H1 (cell line): Measurements from ENCODE around the gene GSG1L2. TPM values are rescaled to one million over a fixed set of nuclear protein-coding genes. Genes with fewer than 3 reads are reported as not detected.

ENCODE experiments used
- CTCF ChIA-PET: fragments of 300-600 bp; sonication (Branson Sonifier 250); formaldehyde crosslinking; loops from one replicate; lab custom pipeline; 2021; ENCODE audit not compliant: partially characterized antibody; lab: Charles Lee
- POLR2A ChIA-PET: fragments of 300-600 bp; sonication (Branson Sonifier 250); formaldehyde crosslinking; loops from one replicate; lab custom pipeline; 2021; ENCODE audit warnings: inconsistent platforms; ENCODE audit not compliant: partially characterized antibody; lab: Charles Lee
- DNase-seq, 2 experiments: peaks; one replicate each; pipeline versions ENCODE4 v3.0.0 to v3.0.0-alpha.2; 2010 to 2022; ENCODE audit warnings: low spot score in 2 of 2, low read depth in 1 of 2, mixed read lengths in 1 of 2
- FAIRE-seq: peaks from 2 replicates; lab custom pipeline; 2011; peaks lifted over from hg19 to GRCh38; lab: Jason Lieb, UNC
- H2AFZ ChIP-seq: 2 replicates; pipeline ENCODE4 v1.8.1; 2012; ENCODE audit warnings: low read length, inconsistent platforms
- H2AK5ac ChIP-seq: 2 replicates; pipeline ENCODE4 v1.6.1; 2013; ENCODE audit warnings: low read depth, low read length
- H2BK120ac ChIP-seq: replicated peaks from 2 replicates; pipeline ENCODE3; 2013; ENCODE audit warnings: low read depth, low read length, inconsistent platforms
- H2BK12ac ChIP-seq: 2 replicates; pipeline ENCODE4 v1.6.1; 2013; ENCODE audit warnings: low read depth, low read length
- H2BK15ac ChIP-seq: 2 replicates; pipeline ENCODE4 v1.6.1; 2013; ENCODE audit warnings: low read length
- H2BK20ac ChIP-seq: 2 replicates; pipeline ENCODE4 v1.6.1; 2013; ENCODE audit warnings: low read length
- H2BK5ac ChIP-seq: 2 replicates; pipeline ENCODE4 v1.6.1; 2013; ENCODE audit warnings: low read depth, low read length
- H3K14ac ChIP-seq: 2 replicates; pipeline ENCODE4 v1.6.1; 2013; ENCODE audit warnings: inconsistent platforms; ENCODE audit not compliant: insufficient read length
- H3K18ac ChIP-seq: 2 replicates; pipeline ENCODE4 v1.6.1; 2013; ENCODE audit warnings: low read length; ENCODE audit errors: extremely low read depth
- H3K23ac ChIP-seq: 2 replicates; pipeline ENCODE4 v1.6.1; 2013; ENCODE audit warnings: inconsistent platforms; ENCODE audit not compliant: insufficient read length
- H3K23me2 ChIP-seq: 2 replicates; pipeline ENCODE4 v1.6.1; 2013; ENCODE audit warnings: low read depth, low read length
- H3K27ac ChIP-seq: 2 replicates; pipeline ENCODE4 v1.6.1; 2011; ENCODE audit warnings: low read depth, low read length, inconsistent platforms
- H3K27me3 ChIP-seq, 4 experiments: replicated peaks in 1 of 4; 1 replicate in 1 of 4; 2 replicates in 3 of 4; pipeline versions ENCODE4 v1.6.1 to v1.8.1; 2011 to 2013; ENCODE audit warnings: low read length in 3 of 4, mild to moderate bottlenecking in 3 of 4, inconsistent platforms in 2 of 4, mixed read lengths in 2 of 4, moderate library complexity in 1 of 4; ENCODE audit not compliant: control insufficient read depth in 3 of 4, insufficient read depth in 3 of 4; ENCODE audit errors: extremely low read depth in 1 of 4
- H3K36me3 ChIP-seq, 4 experiments: 2 replicates each; pipeline versions ENCODE4 v1.6.1 to v1.8.1; 2011 to 2013; ENCODE audit warnings: mild to moderate bottlenecking in 4 of 4, low read length in 3 of 4, moderate library complexity in 2 of 4, control low read depth in 1 of 4, inconsistent platforms in 1 of 4; ENCODE audit not compliant: insufficient read depth in 4 of 4, control insufficient read depth in 2 of 4
- H3K4ac ChIP-seq: replicated peaks from 2 replicates; pipeline ENCODE3; 2013; ENCODE audit warnings: low read length, low read depth, mixed read lengths, inconsistent platforms; ENCODE audit not compliant: insufficient read length
- H3K4me1 ChIP-seq, 4 experiments: replicated peaks in 1 of 4; 1 replicate in 1 of 4; 2 replicates in 3 of 4; pipeline versions ENCODE4 v1.6.1 to v1.8.1; 2011 to 2013; ENCODE audit warnings: low read length in 3 of 4, inconsistent platforms in 2 of 4, mixed read lengths in 1 of 4; ENCODE audit not compliant: insufficient read depth in 4 of 4, control insufficient read depth in 3 of 4
- H3K4me2 ChIP-seq, 2 experiments: 2 replicates each; pipeline versions ENCODE4 v1.6.1 to v1.8.1; 2011 to 2013; ENCODE audit warnings: low read depth in 2 of 2, low read length in 2 of 2, control low read depth in 1 of 2, inconsistent platforms in 1 of 2, mild to moderate bottlenecking in 1 of 2; ENCODE audit not compliant: insufficient read depth in 1 of 2
- H3K4me3 ChIP-seq, 4 experiments: fragments of 200-600, 300-600 bp in 1 of 4; sonication (generic), shearing (Covaris generic), sonication (Bioruptor Twin) in 1 of 4; 2 replicates each; pipeline versions ENCODE4 v1.5.1 to v1.8.1; 2011 to 2016; ENCODE audit warnings: low read length in 4 of 4, low read depth in 3 of 4, control low read depth in 2 of 4, inconsistent platforms in 2 of 4, mild to moderate bottlenecking in 2 of 4, mixed read lengths in 1 of 4, moderate library complexity in 1 of 4; ENCODE audit not compliant: insufficient read depth in 2 of 4; ENCODE audit errors: extremely low read depth in 1 of 4
- H3K56ac ChIP-seq: replicated peaks from 2 replicates; pipeline ENCODE3; 2013; ENCODE audit warnings: low read depth, mild to moderate bottlenecking, mixed read lengths, low read length, inconsistent platforms; ENCODE audit not compliant: insufficient read length
- H3K79me1 ChIP-seq: 2 replicates; pipeline ENCODE4 v1.6.1; 2013; ENCODE audit warnings: low read depth, low read length, control low read depth
- H3K79me2 ChIP-seq, 2 experiments: 2 replicates each; pipeline versions ENCODE4 v1.6.1 to v1.8.1; 2012 to 2013; ENCODE audit warnings: low read length in 2 of 2, mild to moderate bottlenecking in 2 of 2, inconsistent platforms in 1 of 2; ENCODE audit not compliant: insufficient read depth in 2 of 2, control insufficient read depth in 1 of 2
- H3K9ac ChIP-seq, 4 experiments: replicated peaks in 1 of 4; 1 replicate in 1 of 4; 2 replicates in 3 of 4; pipeline versions ENCODE4 v1.6.1 to v1.8.1; 2011 to 2013; ENCODE audit warnings: low read depth in 3 of 4, low read length in 3 of 4, control low read depth in 2 of 4, mild to moderate bottlenecking in 2 of 4, moderate library complexity in 2 of 4, inconsistent platforms in 1 of 4; ENCODE audit errors: extremely low read depth in 1 of 4
- H3K9me3 ChIP-seq, 2 experiments: 2 replicates each; pipeline versions ENCODE4 v1.6.1 to v1.8.1; 2012 to 2013; ENCODE audit warnings: mild to moderate bottlenecking in 2 of 2, moderate library complexity in 2 of 2, control low read depth in 1 of 2, inconsistent platforms in 1 of 2, low read depth in 1 of 2, low read length in 1 of 2, mixed read lengths in 1 of 2; ENCODE audit not compliant: insufficient read depth in 2 of 2
- H4K20me1 ChIP-seq, 2 experiments: replicated peaks in 1 of 2; 2 replicates each; pipeline versions ENCODE3 to v1.8.1; 2011 to 2013; ENCODE audit warnings: inconsistent platforms in 2 of 2, low read length in 2 of 2, mild to moderate bottlenecking in 1 of 2; ENCODE audit not compliant: insufficient read depth in 2 of 2, control insufficient read depth in 1 of 2
- H4K5ac ChIP-seq: 2 replicates; pipeline ENCODE4 v1.6.1; 2013; ENCODE audit warnings: low read length, low read depth, mixed read lengths, inconsistent platforms; ENCODE audit not compliant: insufficient read length
- H4K8ac ChIP-seq: 2 replicates; pipeline ENCODE4 v1.8.0; 2013; ENCODE audit warnings: mild to moderate bottlenecking, moderate library complexity, low read length, inconsistent platforms; ENCODE audit not compliant: insufficient read depth; ENCODE audit errors: extremely low read depth
- H4K91ac ChIP-seq: replicated peaks from 2 replicates; pipeline ENCODE3; 2013; ENCODE audit warnings: low read length, mixed read lengths, inconsistent platforms; ENCODE audit not compliant: insufficient read length
- GABPA ChIP-seq: IDR thresholded peaks from 2 replicates; pipeline ENCODE4 v1.6.1; 2011; ENCODE audit warnings: mild to moderate bottlenecking, low read length, moderate library complexity, borderline replicate concordance; ENCODE audit not compliant: insufficient read depth
- KDM5A ChIP-seq: fragments of 200-600 bp; IDR thresholded peaks from 2 replicates; pipeline ENCODE4 v1.7.1; 2012; ENCODE audit warnings: mild to moderate bottlenecking, low read length, inconsistent platforms, mixed read lengths
- RXRA ChIP-seq: IDR thresholded peaks from 2 replicates; pipeline ENCODE4 v1.6.1; 2011; ENCODE audit warnings: low read depth, mild to moderate bottlenecking, low read length, moderate library complexity; ENCODE audit not compliant: insufficient read depth
- WGBS, 2 experiments: shearing (Covaris generic) in 1 of 2; methylation state at CpG; one replicate each; pipeline versions ENCODE4 v1.1.6 to v1.1.7; 2013 to 2015; ENCODE audit warnings: low lambda C conversion rate in 2 of 2, mixed read lengths in 2 of 2, inconsistent platforms in 1 of 2, low coverage in 1 of 2, missing lambda C conversion rate in 1 of 2; ENCODE audit not compliant: insufficient replicate concordance in 2 of 2, insufficient coverage in 1 of 2, insufficient read length in 1 of 2; ENCODE audit errors: extremely low coverage in 1 of 2, missing lambda C conversion rate in 1 of 2; 5-methylcytosine and 5-hydroxymethylcytosine counted together
- polyA plus RNA-seq, 7 experiments: library from polyadenylated mRNA; depleted of rRNA in 3 of 7; stranded (reverse) in 5 of 7; unstranded in 2 of 7; fragments of >200 nt in 5 of 7; fragments of 200-250 nt in 2 of 7; gene quantifications; 1 replicate in 5 of 7; 2 replicates in 1 of 7; 4 replicates in 1 of 7; pipeline versions ENCODE4 v1.2.1 to v1.2.3, GENCODE V29; 2011 to 2013; ENCODE audit warnings: missing spikeins in 2 of 7, mixed read lengths in 2 of 7
- total RNA-seq: library from RNA; stranded (reverse); fragmentation: NEBNext Ultra II Directional; extraction: Animal tissue kit (Norgen Biotek cat#: 25700); gene quantifications from 2 replicates; pipeline ENCODE4 v1.2.1, GENCODE V29; 2021

Gene GSG1L2
- total and polyA plus RNA-seq, 2 of the 8 experiments (the other 6 are each of a cell fraction or from before 2014, with no cell fraction given) = not detected

DNA sequence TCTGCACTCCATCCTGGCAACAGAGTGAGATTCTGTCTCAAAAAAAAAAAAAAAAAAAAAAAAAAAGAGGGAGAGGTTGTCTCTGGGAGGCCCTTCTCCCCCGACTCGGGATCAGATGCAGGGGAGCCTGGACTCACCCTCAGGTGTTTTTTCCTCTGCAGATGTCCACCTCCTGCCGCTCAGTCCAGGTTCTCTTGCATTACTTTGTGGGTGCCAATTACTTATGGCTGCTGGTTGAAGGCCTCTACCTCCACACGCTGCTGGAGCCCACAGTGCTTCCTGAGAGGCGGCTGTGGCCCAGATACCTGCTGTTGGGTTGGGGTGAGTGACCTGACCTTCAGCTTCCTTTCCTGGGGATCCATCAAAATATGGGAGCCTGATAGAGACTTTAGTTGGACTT lies 37.9 kb upstream of the GSG1L2 start:
- Histone ChIP-seq H2AK5ac (no peak overlapping the region), H2BK12ac (no peak overlapping the region), H3K79me1 (no peaks in the 10 kb centered on the region), H3K4me3 (no peak overlapping the region), H2AFZ (no peak overlapping the region), H2BK15ac (no peak overlapping the region), H4K20me1 (no peaks in the 10 kb centered on the region), H3K4ac (no peak overlapping the region), H4K8ac (no peak overlapping the region), H3K27ac (no peak overlapping the region), H3K23ac (no peak overlapping the region), H3K23me2 (no peaks in the 10 kb centered on the region), H2BK120ac (no peak overlapping the region), H2BK20ac (no peak overlapping the region), H3K4me1 (no peaks in the 10 kb centered on the region), H3K79me2 (no peaks in the 10 kb centered on the region), H3K14ac (no peak overlapping the region), H2BK5ac (no peak overlapping the region), H3K9ac (no peak overlapping the region), H3K56ac (no peak overlapping the region), H3K36me3 (no peaks in the 10 kb centered on the region), H3K9me3 (peaks cover 0 to 5% of the 10 kb centered on the region in 2 experiments; a peak in 1 of 4 replicates), H3K27me3 (no peaks in the 10 kb centered on the region), H3K4me2 (no peak overlapping the region), H4K91ac (no peak overlapping the region), H3K18ac (no peak overlapping the region), H4K5ac (no peak overlapping the region)
- CTCF ChIA-PET = interaction anchor here (0.9 to 1.4 kb wide), 3 partner anchors 29 to 122 kb away, joined by 3 to 6 read pairs (median 3); no protein-coding TSS in a partner anchor
- 91% methylated on average over 3 of the region's 5 CpGs; no CpG with 5 or more reads in 1 of the 2 experiments for WGBS, 2 experiments
- peak in 1 of 2 experiments; percentile 10 for DNase-seq
- POLR2A ChIA-PET = no interaction called here
- no peak for FAIRE-seq
- TF ChIP-seq KDM5A (no peak), RXRA (no peak), GABPA (no peak)
